ENCODE measurements around the gene CRIP3.

The CRIP3 gene

GRCh38 chr6:43287717-43288679 lies 20.6 kb downstream of the CRIP3 start:
- no peak for DNase-seq

- peak; percentile 15 for DNase-seq
Measured at GRCh38 chr6:43286980-43287716, 21.5 kb downstream of the CRIP3 start.

GRCh38 chr6:43286456-43286979 lies 22.1 kb downstream of the CRIP3 start:
- DNase-seq = no peak

DNA sequence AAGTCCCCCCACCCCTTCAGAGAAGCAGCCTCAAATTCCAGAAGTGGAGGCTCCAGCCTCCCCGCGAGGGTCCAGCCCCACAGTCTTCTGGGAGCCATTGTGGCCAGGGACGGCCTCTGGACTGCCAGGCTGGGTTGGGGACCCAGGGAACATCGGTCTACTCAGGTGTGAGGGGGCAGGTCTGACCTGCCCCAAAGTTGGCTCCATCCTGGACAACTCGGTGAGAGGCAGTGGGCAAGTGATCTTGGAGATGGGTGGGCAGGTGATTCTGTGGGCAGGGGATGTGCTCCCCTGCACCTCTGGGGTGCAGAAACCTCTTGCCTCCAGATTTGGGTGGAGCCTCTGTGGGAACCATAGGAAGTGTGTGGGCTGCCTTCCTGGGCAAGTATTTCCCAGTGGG lies 22.8 kb downstream of the CRIP3 start:
- DNase-seq = no peak

GRCh38 chr6:43284991-43285781 lies 23.4 kb downstream of the CRIP3 start:
- no peak for DNase-seq

DNA sequence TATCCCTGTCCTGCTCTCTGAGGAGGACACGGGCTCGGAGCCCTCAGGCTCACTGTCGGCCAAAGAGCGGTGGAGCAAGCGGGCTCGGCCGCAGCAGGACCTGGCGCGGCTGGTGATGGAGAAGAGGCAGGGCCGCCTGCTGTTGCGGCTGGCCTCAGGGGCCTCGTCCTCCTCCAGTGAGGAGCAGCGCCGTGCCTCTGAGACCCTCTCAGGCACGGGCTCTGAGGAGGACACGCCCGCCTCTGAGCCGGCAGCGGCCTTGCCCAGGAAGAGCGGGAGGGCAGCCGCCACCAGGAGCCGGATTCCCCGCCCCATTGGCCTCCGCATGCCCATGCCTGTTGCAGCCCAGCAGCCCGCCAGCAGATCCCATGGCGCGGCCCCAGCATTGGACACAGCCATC lies 24.7 kb downstream of the CRIP3 start:
- DNase-seq = no peak

DNA sequence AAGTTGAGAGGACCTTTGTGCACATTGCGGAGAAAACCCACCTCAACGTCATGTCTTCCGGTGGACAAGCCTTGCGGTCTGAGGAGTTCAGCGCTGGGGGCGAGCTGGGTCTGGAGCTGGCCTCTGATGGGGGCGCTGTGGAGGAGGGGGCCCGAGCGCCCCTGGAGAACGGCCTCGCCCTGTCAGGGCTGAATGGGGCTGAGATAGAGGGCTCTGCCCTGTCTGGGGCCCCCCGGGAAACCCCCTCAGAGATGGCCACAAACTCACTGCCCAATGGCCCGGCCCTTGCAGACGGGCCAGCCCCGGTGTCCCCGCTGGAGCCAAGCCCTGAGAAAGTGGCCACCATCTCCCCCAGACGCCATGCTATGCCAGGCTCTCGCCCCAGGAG lies 25.1 kb downstream of the CRIP3 start:
- DNase-seq = no peak

DNA sequence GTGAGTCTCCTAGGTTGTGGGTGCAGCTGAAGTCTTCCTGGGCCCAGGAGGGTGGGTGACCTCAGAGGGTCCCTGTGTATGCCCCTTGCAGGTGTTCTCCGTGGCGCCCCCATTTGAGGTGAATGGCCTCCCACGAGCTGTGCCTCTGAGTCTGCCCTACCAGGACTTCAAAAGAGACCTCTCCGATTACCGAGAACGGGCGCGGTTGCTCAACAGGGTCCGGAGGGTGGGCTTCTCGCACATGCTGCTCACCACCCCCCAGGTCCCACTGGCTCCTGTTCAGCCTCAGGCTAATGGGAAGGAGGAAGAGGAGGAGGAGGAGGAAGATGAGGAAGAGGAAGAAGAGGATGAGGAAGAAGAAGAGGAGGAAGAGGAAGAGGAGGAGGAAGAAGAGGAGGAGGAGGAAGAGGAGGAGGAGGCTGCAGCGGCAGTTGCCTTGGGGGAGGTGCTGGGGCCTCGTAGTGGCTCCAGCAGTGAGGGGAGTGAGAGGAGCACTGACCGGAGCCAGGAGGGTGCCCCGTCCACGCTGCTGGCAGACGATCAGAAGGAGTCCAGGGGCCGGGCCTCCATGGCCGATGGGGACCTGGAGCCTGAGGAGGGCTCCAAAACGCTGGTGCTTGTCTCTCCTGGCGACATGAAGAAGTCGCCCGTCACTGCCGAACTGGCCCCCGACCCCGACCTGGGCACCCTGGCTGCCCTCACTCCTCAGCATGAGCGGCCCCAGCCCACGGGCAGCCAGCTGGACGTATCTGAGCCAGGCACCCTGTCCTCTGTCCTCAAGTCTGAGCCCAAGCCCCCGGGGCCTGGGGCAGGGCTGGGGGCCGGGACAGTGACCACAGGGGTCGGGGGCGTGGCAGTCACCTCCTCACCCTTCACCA lies 25.8 kb downstream of the CRIP3 start:
- DNase-seq = no peak

DNA sequence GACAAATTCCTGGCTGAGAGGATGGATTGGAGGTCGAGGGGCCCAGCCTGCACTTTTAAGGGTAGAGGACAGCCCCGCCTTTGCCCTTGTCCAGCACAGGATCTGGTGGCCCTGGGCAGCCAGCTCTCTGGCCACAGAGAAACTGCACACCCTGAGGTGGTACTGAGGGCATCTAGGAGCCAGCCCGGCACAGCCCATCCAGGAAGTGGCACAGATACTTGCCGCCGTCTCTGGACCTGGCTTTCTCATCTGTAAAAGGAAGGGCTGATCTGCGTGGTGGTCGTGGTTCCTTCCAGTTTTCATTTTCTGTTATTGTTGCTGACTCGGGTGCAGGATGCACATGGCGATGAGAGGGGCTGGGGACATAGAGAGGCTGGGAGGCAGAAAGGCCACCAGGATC lies 26.6 kb downstream of the CRIP3 start:
- DNase-seq = no peak

GRCh38 chr6:43280234-43280633 lies 28.4 kb downstream of the CRIP3 start:
- DNase-seq = no peak

- peak; percentile 65 for DNase-seq
Measured at GRCh38 chr6:43278524-43279078, 30.0 kb downstream of the CRIP3 start.

DNA sequence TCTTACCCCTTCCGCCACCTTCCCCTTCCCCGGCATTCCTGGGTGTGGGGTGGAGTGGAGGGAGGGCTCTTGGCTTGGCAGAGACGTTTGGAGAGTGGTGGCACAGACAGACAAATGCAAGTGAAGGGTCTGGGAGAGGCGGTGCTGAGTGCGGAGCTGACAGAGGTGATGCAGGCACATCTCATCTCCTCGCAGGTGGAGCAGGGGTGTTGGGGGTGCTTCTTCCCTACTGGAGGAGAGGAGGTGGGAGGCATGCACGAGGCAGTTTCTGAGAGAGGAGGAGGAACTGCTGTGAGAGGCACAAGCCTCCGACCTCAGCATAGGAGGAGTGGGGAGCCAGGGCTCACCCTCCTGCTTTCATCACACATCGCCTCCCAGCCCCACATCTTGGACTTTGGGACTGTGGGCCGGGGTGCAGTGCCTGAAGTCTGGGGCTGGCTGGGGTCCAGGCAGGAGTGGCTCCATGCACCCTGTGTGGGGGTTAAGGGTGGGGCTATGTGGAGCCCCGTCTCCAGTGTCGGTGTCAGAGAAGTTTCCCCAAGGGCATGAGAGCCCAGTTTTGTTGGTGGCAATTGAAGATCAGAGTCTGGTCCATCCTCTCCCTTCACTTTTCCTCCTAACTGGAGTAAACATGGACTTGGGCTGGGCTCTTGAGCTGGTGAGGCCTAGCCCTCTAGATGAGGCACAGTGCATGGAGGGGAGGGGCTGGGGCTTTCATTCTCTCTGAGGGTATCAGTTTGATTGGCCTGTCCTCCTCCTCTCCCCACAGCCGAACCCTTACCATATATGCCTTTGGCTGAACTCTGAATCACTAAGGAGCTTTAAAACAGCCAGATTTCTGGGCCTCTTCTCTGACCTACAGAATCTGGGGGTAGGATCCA lies 30.7 kb downstream of the CRIP3 start:
- DNase-seq = peak; percentile 42

DNA sequence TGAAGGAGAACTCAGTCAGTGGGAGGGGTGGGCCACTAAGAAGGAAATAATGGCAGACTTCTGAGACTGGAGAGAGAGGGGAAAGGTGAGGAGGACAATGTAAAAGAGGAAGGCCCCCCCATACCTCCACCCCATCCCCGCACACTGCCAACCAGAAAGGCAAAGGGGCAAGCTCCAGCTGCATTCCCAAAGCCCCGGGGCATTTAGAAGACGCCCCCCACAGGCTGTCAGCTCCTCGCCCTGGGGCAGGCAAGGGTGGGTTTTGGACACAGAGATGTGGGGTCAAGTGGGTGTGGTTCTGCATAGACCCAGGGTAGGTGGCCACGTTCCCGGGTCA lies 31.4 kb downstream of the CRIP3 start:
- DNase-seq = no peak

DNA sequence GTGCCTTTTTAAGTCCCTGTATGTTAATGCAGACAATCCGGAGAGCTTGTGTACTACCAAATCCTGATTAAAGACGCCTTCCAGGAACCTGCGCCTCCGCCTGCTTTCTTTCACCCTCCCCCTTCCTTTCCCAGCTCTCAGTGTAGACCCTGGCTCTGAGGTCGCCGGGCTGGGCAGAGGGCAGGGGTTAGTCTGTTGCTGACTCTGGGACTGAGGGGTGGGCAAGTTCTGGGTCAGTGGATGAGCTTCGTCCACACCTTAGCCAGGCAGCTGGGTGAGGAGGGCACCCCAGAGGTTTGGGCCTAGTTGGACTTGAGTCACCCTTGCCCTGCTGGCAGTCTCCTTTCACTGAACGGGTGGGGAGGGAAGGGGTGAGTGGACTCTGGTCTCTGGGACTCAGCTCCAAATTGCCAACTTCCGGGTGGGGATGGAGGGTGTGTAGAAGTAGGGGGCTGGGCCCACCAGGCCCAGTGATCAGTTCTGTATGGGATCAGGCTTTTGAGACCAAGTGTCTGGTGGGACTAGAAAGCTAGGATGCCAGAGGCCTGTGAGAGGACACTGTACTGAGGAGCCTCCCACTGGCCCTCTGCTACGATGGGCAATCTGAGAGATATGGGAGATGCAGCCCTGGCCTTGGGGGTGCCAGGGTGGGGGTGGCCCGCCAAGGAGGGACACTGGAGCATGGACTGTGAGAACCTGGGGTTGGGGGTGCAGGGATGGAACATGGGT lies 31.9 kb downstream of the CRIP3 start:
- DNase-seq = no peak

DNA sequence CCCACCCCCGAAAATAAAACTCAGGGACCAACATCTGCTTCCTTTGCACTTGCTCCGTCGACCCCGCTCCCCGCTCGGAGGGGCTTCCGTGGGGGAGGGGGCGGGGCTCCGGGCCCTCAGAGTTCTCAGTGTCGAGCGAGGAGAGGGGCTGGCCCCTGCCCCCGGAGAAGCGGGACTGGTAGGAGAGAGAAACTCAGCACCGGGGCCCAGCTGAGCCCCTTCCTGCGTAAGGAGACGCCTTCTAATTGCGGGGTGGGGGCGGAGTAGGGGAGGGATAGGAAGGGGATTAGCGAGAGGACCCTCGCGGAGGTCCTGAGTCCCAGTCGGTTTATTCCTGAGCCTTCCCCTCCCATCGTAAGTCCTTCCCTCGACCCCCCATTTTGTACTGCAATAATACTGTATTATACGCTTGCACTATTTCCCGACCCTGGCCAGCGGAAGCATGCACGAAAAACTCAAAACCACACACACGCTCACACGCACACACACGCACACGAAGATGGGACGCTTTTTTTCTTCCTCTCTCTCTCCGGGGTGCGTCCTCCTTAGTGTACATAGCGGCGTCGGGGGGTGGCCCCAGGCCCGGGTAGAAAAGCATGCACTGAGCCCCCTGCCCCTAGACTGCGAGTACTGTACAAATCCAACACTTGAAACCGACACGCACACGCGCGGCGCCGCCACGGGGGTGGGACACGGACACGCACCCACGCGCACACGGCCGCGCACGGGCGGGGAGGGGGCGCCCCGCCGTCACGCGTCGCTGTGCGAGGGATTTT lies 32.6 kb downstream of the CRIP3 start:
- no peak for DNase-seq

GRCh38 chr6:43274916-43275597 lies 33.6 kb downstream of the CRIP3 start:
- DNase-seq = no peak

DNA sequence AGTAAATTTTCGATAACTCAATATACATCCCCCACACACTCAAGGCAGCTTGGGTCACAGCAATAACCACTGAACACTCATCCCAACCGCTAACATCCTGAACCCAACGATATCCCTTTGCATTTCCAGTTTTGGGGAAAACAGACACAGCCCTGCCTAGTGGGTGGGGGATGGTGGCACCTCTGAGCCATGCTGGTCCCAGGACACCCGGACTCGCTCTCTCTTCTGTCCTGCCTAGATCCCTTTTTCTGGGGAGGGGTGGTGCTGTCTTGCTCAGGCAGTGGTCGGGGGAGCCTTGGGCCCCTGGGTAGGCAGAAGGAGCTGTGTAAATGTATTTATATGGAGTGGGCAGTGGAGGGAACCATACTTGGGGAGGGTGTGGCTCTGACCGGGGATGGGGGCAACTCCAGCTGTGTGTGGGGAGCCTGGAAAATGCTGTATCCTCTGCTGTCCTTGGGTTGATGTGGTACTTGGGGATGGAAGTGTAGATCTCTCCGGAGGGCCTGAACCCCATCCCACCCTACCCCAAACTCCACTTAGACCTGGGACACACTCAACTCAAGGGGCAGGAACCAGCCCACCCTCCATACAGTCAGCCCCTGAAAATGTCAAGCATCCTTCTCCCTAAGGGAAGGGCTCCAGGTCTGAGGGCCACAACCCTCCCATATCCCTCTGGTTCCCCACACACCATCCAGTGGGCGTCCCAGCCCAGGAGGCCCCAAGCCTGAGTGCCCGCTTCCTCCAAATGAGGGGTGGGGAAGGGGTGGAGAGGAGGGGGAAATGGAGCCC lies 34.3 kb downstream of the CRIP3 start:
- no peak for DNase-seq
